ENCODE data around the gene WDCP. TPM values are rescaled to one million over a fixed set of nuclear protein-coding genes. Genes with fewer than 3 reads are reported as not detected.
"Not testable (repeated sequence)": the region's sequence is repeated elsewhere in the genome, so short reads cannot be mapped to it uniquely, and the experiment has no call there.

WDCP gene
- total RNA-seq, 1 experiment from 2014 or later, result 12.8 TPM

DNA sequence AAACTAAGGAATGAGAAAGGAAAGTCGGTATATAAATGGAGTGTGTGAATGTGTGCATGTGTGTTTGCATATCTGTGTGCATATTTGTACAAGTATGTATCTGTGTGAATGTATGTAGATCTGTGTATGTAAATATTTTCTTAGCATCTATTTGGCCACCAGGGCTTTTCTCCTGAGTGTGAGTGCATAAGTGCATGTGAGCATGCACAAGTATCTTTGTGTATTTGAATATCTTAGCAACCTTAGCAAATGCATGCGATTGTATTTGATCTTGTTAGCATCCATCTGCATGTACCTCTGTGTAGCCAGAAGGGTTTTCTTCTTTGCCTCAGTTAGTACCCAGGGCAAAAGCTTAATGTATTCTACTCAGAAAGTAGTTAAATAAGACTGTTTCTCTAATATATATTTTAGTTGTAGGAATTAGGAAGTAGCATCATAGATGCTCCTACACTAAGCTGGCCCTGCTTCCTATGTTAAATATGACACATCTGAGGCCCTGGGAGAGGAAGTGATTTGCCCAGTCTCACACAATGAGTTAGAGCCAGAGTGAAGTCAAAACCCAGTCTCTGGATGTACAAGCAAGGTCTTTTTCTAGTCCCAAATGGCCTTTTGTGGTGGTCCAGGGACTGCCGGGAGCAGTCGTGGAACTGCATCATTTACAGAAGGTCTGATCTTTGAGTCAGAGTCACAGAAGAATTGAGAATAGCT, 11.5 kb upstream of the WDCP start:
- DNase-seq (ENCODE audit: low read depth), result no peak

DNA sequence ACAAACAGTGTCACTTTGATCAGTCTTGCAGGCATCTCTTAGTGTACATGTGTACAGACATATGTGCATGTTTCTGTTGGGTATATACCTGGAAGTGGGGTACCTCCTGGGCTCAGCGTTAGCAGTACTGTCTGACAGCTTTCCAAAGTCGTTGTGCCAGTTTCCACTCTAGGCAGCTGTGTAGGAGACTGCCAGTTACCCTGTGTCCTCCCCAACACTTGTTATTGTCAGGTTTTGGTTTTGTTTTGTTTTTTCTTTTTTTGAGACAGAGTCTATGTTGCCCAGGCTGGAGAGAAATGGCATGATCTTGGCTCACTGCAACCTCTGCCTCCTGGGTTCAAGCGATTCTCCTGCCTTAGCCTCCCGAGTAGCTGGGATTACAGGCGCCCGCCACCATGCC, 8.6 kb upstream of the WDCP start:
- no peak for DNase-seq (ENCODE audit: low read depth)

DNA sequence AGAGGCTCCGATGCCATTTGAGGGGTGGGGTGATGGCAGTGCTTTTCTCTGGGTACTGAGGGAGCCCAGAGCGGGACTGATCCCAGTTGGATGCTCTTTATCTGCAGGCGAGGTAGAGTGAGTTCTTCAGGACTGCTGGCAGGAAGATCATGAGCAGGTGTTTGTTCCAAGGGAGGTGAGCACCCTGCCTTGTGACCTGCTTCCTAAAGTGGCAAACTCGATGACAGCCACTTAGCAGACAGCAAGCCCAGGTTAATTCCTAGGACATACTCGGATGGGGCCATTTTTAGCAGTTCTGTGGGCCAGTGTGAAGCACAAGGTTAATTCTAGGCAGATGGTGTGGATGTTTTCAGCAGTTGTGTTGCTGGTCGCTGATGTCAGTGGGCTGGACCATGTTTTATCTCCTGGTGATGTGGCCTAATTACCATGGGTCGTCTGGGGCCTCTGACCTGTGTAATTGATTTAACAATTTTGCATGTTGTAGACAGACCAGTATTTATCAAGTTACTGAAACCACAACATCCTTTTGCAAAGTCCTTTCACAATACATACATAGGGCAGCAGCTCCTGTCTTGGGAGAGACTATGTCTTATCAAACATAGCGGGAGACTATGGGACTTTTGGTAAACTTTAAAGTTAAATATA, 7.3 kb upstream of the WDCP start:
- DNase-seq (ENCODE audit: low read depth), result no peak

DNA sequence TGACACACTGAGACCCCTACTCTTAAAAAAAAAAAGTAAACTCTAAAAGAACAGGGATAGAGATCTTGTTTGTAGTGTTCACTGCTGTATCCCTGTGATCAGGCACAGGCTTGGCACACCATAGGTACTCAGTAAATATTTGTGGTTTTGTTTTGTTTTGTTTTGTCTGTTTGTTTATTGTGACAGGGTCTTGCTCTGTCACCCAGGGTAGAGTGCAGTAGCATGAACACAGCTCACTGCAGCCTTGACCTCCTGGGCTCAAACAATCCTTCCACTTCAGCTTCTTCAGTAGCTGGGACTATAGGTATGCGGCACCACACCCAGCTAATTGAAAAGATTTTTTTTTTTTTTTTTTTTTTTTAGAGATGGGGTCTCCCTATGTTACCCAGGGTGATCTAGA, 5.8 kb upstream of the WDCP start:
- DNase-seq (ENCODE audit: low read depth), result no peak

DNA sequence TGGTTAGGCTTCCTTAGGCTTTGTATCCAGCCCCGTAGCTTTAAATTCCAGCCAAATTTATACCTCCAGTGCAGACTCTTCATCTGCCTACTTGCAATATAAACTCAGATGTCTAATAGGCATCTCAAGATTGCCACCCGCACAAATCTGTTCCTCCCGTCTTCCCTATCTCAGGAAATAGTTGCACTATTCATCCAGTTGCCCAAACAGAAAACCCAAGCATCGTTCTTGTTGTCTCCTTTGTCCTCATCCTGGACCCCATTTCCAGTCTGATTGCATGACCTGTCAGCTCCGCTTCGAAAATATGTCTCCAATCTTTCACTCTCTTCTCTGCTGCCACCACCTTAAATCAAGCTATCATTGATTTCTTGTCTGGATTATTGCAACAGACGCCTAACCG, 4.6 kb upstream of the WDCP start:
- no peak for DNase-seq (ENCODE audit: low read depth)

DNA sequence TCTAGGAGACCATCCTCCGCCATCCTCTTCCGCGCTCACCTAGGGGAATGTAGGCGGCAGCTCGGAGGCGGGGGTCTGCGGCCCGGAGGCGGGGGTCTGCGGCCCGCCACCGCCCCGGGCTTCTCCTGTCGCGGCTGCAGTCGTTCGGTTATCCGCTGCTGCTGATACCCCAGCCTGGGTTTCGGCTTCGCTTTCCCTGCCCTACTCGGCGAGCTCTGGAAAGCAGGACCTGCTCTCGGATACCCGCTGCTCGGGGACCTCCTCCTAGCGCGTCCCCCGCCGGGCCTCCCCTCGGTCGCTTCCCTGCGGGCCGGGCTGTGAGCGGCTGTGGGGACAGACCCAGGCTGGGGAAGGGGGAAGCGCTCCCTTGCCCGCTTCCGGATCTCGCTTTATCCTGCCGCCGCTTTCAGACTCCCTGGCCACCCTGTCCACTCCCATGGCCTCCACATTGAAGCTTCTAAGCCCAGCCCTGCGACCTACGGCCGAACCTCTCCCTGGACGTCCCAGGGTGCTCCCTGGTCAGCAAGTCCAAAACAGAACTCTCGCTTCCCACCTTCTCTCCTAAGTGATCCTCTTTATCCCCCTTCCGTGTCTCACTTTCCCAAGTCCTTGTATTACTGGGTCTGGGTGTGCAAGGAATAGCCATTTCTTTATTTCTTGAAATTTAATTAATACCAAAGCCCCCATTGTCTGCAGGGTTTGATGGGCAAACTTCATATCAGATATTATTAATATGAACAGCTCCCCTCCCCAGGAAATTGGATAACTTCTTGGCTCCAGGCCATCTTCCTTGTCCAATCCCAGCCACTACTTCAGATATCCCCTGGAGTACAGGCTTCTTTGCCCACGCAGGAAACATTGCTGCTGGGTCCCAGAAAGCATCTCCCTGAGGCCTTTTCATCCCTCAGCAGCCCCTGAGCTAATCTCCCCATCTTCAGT, 3.1 kb upstream of the WDCP start:
- peak; percentile 15 for DNase-seq (ENCODE audit: low read depth)

DNA sequence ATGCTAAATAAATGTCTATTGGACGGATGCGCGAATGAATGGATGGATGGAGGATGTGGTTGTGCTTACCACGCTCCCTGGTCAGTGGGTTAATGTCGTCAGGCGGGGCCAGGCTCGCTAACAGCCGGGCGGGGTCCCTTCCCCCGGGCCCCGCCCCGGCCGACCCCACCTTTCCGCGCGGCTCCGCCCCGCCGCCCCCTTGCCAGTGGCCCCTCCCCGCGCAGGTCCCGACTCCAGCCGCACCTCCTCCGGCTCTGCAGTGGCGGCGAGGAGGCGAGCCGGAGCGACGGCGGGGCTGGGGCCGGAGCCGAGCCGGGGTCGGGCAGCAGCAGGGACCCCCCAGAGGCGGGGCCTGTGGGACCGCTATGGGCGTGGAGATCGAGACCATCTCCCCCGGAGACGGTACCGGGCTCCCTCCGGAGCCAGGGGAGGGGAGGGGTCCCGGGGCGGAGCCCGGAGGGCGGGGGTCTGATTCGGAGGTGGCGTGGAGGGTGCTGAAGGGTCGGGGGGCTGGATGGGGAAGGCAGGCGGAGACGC, 2.4 kb upstream of the WDCP start, which contains the start of gene FKBP1B:
Gene FKBP1B (plus strand): TSS at position 257 of the 537 bp plus-strand sequence. CDS start 109 bp downstream, at position 366.
- DNase-seq (ENCODE audit: low read depth), result peak; percentile 52

DNA sequence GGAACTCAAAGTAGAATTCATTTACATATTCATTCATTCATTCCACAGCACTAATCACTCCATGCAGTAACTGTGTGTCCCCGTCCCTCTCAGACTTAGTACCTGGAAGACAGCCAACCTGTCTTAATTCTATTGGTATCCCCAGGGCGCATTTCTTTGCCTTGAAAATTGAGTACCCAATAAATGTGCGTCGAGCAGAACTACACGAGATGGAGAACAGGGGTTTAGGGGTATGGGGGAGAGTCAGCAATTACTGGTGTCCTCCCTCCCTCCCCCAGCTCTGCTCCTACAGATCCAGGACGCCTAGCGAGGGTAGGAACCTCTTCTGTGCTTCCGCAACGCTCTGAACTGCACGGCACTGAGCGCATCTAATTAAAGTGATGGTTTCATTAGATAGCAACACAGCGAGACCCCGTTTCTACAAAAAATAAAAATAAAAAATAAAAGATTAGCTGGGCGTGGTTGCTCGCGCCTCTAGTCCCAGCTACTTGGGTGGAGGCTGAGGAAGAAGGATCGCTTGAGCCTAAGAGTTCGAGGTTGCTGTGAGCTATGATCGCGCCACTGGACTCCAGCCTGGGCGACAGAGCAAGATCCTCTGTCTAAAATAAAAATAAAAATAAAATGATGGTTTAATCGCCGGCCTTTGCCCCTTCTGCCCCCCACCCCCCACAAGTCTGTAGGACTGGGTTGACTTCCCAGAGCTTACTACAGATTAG, 1.7 kb upstream of the WDCP start:
- DNase-seq (ENCODE audit: low read depth), result peak; percentile 37

DNA sequence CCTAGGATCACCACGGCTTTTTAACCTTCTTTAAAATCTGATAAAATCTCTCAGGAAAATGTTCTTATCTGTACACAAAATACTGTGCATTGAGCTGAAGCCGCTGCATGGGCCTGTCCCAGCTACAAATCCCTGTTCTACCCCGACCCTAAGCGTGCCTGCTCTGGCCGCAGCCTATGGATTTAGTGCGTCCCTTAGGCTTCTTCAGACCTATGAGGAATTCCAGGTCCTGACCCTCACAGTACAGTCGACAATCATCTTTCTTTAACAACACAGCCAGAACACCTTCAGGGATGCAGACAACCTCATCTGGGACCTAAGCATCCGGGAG, 477 bp upstream of the WDCP start:
- DNase-seq (ENCODE audit: low read depth), result peak; percentile 14

DNA sequence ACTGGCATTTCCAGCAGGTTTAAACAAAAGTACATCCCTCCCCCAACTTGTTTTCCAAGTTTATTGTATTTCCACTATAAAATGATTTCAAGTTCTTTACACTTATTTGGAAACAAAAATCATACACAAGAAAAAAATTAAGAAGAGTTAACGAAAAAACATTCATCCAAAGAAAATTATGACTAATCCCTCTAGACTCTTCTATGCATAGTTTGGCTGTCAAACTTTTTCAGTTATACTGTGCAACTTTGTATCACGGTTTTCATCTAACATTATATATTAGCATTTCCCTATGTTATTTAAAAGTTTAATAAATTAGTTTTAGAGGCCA, 627 bp downstream of the WDCP start:
- no peak for DNase-seq (ENCODE audit: low read depth)

DNA sequence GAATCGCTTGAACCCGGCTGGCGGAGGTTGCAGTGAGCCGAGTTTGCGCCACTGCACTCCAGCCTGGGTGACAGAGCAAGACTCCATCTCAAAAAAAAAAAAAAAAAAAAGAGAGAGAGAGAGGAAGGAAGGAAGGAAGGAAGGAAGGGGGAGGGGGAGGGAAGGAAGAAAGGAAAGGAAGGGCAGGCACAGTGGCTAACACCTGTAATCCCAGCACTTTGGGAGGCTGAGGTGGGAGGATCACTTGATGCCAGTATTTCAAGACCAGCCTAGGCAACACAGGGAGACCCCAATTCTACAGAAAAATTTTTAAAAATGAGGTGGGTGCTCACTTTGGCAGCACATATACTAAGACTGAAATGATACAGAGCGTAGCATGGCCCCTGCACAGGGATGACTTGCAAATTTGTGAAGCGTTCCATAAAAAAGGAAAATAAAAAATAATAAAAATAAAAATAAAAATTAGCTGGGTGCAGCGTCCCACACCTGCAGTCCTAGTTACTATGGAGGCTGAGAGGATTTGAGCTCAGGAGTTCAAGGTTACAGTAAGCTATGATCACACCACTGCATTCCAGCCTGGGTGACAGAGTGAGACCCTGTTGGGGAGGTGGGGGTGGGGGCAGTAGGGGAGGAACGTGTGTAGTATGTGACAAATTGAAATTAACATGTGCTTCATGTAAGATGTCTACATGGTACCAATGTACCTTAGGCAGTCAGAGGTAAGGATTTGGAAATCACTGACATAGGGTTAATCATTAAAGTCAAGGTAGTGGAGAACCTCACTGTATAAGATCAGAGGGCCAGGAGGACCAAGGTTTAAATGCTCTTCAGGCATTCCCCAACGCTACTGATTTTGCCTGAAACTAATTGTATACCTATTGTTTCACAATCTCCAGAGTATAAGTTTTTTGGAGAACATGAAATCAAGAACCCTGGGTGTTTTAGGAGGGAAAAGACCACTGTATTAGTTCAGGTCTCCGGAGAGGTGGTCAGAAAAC, 1.4 kb downstream of the WDCP start:
- DNase-seq (ENCODE audit: low read depth), result no peak

DNA sequence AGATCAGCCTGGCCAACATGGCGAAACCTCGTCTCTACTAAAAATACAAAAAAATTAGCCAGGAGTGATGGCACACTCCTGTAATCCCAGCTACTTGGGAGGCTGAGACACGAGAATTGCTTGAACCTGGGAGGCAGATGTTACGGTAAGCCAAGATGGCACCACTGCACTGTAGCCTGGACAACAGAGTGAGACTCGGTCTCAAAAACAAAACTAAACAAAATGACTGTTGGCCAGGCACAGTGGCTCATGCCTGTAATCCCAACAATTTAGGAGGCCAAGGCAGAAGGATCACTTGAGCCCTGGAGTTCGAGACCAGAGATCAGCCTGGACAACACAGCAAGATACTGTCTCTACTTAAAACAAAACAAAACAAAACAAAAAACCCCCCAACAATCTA, 4.1 kb downstream of the WDCP start:
- not testable (repeated sequence) for DNase-seq (ENCODE audit: low read depth)

DNA sequence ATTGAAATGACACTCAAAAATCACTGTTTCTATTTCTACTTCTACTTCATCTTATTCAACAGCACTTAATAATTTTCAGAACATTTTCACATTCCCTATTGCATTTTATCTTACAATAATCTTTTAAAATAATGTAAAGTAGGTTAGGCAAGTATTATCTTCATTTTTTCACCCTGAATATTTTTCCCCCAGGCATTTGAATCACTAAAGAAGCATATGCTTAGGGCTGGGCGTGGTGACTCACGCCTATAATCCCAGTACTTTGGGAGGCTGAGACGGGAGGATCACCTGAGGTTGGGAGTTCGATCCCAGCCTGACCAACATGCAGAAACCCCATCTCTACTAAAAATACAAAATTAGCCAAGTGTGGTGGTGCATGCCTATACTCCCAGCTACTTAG, 6.7 kb downstream of the WDCP start:
- no peak for DNase-seq (ENCODE audit: low read depth)

DNA sequence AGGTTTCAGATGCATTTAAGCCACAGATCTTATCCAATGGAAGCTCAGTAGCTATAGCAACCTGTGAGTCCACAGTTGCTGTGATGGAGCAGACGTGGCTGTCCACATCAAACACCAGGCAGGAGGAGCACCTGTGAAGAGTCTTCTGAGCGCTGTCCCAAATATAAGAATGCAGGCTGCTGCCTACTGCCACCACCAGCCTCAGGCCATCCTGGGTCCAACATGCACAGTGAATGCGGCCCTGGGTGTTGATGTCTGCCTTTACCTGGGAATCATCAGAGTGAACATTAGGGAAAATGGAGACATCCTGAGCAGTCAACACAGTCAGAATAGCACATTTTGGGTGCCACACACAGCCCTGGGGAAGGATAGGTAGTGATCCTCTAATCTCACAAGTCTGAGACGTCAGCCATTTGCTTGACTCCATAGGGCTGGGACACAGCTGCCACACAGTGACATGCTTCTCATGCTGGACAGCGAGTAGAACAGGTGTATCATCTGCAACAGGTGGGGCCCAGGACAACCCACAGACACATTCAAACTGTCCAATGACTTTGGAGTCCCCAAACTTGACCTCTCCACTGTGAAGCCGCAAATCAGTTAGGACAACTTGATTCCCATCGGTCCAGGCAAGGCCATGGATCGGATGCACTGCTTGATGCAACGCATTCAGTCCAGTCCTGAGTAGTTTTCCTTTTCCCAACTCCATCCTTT, 8.2 kb downstream of the WDCP start:
- no peak for DNase-seq (ENCODE audit: low read depth)

DNA sequence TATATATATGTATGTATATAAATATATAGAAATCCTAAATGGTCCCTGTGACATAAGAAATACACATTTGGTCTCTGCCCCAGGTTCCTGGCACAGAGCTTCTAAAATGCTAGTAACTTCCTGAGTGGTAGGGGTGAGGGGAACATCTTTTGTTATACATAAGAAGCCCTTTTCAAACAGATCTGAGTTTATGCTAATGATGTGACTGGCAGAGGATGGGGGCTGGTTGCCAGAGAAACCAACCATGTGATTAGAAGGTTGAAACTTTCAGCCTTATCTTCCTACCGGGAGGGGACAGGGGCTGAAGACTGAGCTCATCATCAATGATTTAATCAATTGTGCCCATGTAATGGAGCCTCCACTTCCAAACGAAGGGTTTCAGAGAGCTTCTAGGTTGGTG, 21.0 kb downstream of the WDCP start:
- DNase-seq (ENCODE audit: low read depth), result no peak

DNA sequence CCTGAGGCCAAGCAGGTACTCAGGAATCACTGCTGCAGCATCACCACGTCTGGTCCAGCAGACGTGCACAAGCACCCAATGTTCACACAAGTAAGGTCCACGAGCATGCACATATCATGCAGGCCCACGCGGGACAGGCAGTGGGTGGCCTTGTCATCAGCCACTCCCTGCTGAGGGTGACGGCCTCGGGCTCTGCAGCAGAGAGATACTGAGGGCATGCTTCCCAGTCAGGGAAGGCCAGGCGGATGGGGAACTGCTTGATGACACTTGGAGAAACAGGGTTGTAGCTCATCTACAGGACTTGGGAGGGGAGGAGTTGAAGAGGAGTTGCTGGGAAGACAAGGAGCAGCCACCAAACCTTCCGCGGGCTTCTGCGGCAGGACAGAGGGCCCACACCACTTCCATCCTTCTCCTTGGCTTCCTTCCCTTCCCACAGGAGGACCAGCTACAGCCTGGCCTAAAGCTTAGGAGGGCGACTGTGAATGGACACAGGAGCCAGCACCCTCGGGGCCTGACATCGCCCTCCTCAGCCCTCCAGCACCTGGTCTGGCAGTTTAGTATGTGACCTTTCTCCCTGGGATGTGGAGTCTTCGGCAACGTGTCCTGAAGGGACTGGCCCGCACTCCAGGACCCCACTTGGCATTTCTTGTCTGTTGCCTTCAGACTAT, 22.1 kb downstream of the WDCP start:
- DNase-seq (ENCODE audit: low read depth), result no peak

DNA sequence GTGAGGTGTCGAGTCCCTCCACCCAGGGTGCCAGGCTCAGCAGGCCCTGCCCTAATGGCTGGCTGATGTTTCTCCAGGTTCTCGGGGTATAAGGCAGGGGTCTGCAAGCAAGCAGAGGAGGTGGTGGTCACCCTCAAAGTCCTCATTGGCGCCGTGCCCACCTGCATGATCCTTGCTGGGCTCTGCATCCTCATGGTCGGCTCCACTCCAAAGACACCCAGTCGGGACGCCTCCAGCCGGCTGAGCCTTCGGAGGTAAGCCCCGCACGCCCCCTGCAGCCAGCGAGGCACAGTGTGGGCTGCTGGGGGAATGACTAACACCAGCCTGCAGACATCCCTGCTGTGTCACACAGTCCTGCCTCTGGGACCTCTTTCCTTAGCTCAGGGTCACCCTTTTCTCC, 23.2 kb downstream of the WDCP start:
- DNase-seq (ENCODE audit: low read depth), result no peak

DNA sequence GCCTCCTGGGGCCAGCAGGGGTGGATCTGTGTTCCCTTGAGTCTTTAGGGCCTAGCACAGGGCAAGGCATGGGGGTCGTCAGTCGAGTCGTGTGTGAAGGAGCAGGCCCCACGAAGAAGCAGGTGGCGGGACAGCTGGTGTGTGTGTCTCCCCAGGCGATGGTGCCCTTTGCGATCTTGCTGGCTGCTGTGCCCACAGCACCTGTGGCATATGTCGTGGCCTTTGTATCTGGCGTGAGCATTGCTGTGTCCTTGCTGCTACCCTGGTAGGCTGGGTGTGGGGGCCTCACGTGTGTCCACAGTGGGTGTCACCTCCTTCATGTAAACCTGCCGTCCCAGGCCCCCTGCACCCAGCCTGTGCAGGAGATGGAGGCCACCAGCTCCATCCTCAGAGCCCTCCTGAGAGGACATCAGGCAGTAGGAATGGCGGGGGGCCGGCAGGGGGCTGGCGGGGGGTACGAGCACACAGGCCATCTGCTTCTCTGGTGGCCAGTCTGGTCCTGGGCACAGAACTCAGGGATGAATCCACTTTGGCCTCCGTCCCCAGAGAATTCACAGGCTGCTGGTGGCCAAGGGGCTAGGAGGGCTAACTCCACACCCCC, 24.1 kb downstream of the WDCP start:
- no peak for DNase-seq (ENCODE audit: low read depth)

All from M059J (cell line).